Measurements from ENCODE around the gene CCDC121.

CCDC121 gene

DNA sequence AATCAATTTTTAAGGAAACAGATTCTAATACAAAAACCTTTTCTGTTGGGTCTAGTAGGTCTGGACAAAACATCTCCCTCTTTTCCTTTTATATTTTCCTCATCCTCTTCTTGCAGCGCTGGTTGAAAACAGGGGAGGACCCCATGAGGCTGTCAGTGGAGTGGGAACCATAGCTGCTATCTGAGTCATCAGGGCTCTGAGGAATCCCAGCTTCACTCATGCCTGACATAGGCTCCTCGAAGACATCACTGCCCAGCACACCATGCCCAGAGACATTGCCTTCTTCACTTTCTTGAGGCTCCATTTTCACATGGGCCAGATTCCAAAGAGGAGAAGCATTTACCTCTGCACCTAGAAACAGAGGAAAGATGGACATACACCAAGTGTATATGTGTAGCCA, 24.6 kb upstream of the CCDC121 start:
- no peak overlapping the region for H3K4me2 ChIP-seq (ENCODE audit: low read length)
- no peak overlapping the region for H3K4me3 ChIP-seq (ENCODE audit: low read length)
- H3K4me1 ChIP-seq (ENCODE audit: control insufficient read depth, insufficient read depth, low read length), result peaks cover 3% of the 10 kb centered on the region
- H3K36me3 ChIP-seq (ENCODE audit: insufficient read depth, low read length), result peaks cover 74% of the 10 kb centered on the region
- H3K27me3 ChIP-seq (ENCODE audit: control insufficient read depth, insufficient read depth, low read length), result no peaks in the 10 kb centered on the region
- no peak overlapping the region for H3K9ac ChIP-seq (ENCODE audit: low read depth, low read length)
- no peaks in the 10 kb centered on the region for H3K9me3 ChIP-seq (replicated peaks; ENCODE audit: low read length)

DNA sequence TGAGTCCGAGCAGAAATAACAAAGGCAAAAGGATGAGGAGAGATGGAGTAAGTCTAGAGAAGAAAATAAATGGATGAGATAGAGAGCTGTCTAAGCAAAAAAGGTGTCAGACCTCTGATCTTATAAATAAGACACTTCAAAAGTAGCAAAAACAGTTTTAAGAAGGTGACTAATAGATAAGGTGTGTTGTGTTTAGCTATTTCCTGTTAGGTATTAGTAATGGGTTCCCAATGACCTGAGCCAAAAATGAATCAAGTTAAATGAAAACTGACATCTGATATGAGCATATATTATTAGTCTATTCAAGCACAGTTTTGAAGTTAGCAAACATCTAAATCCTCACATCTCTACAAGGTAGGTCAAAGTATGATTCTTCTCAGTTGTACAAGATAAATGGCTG, 24.0 kb upstream of the CCDC121 start:
- H3K36me3 ChIP-seq (ENCODE audit: insufficient read depth, low read length), result peaks cover 77% of the 10 kb centered on the region
- no peaks in the 10 kb centered on the region for H3K27me3 ChIP-seq (ENCODE audit: control insufficient read depth, insufficient read depth, low read length)
- H3K9me3 ChIP-seq (replicated peaks; ENCODE audit: low read length), result no peaks in the 10 kb centered on the region
- H3K4me3 ChIP-seq (ENCODE audit: low read length), result no peak overlapping the region
- peaks cover 3% of the 10 kb centered on the region for H3K4me1 ChIP-seq (ENCODE audit: control insufficient read depth, insufficient read depth, low read length)
- H3K4me2 ChIP-seq (ENCODE audit: low read length), result no peak overlapping the region
- H3K9ac ChIP-seq (ENCODE audit: low read depth, low read length), result no peak overlapping the region

DNA sequence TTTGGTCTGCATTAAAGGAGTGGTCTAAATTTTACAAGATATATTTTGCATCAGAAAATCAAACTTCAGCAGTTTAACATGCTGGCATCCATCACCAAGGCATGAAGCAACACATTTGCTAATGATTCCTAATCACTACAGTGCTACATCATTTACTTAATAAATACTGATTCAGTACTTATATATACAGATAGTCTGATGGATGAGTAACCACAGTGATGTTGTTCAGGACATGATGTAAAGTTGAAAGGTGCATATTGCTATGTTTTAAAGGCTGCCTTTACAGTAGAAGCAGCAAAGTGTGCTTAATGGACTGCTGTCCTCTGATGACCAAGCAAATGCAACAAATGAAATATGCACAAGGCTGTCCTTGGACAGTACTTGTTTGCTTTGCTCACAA, 23.5 kb upstream of the CCDC121 start:
- H3K4me3 ChIP-seq (ENCODE audit: low read length), result no peak overlapping the region
- H3K36me3 ChIP-seq (ENCODE audit: insufficient read depth, low read length), result peaks cover 77% of the 10 kb centered on the region
- peaks cover 3% of the 10 kb centered on the region for H3K4me1 ChIP-seq (ENCODE audit: control insufficient read depth, insufficient read depth, low read length)
- H3K4me2 ChIP-seq (ENCODE audit: low read length), result no peak overlapping the region
- H3K9me3 ChIP-seq (replicated peaks; ENCODE audit: low read length), result no peaks in the 10 kb centered on the region
- no peaks in the 10 kb centered on the region for H3K27me3 ChIP-seq (ENCODE audit: control insufficient read depth, insufficient read depth, low read length)
- H3K9ac ChIP-seq (ENCODE audit: low read depth, low read length), result no peak overlapping the region

DNA sequence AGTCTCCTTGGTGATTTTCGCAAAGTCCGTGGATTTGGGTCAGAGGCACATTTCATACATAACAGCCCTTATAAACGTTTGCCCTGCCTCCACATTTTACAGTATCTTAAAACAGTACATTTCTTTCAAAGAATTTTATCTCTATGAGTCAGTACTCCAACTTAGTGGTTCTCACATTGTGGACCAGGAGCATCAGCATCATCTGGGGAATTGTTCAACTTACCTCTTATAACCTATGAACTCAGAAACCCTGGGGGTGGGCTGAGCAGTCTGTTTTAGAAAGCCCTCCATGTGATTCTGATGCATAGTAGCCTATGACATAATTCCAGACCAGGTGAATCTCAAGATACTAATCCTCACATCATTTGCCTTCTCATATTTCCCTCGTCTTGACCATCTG, 22.2 kb upstream of the CCDC121 start:
- H3K27me3 ChIP-seq (ENCODE audit: control insufficient read depth, insufficient read depth, low read length), result no peaks in the 10 kb centered on the region
- H3K4me3 ChIP-seq (ENCODE audit: low read length), result no peak overlapping the region
- H3K4me1 ChIP-seq (ENCODE audit: control insufficient read depth, insufficient read depth, low read length), result peaks cover 3% of the 10 kb centered on the region
- peaks cover 81% of the 10 kb centered on the region for H3K36me3 ChIP-seq (ENCODE audit: insufficient read depth, low read length)
- H3K9me3 ChIP-seq (replicated peaks; ENCODE audit: low read length), result no peaks in the 10 kb centered on the region
- H3K4me2 ChIP-seq (ENCODE audit: low read length), result no peak overlapping the region
- no peak overlapping the region for H3K9ac ChIP-seq (ENCODE audit: low read depth, low read length)

DNA sequence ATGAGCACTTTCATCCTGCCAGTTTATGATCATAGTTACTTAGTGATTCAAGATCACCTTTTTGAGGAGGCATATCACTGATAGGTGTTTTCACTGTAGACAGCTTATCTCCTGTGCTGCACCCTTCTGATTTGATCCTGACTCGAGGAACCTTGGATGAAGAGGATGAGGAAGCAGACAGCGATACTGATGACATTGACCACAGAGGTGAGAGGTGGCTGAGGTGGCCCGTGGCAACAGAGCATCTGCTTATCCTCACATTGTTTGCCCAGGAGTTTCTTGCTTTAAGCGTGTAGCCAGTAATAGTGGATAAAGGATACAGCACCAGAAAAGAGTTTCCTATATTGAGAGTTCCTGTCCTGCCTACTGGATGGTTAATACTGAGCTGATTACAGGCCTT, 18.9 kb upstream of the CCDC121 start:
- no peak overlapping the region for H3K4me3 ChIP-seq (ENCODE audit: low read length)
- no peaks in the 10 kb centered on the region for H3K9me3 ChIP-seq (replicated peaks; ENCODE audit: low read length)
- no peak overlapping the region for H3K9ac ChIP-seq (ENCODE audit: low read depth, low read length)
- no peak overlapping the region for H3K4me2 ChIP-seq (ENCODE audit: low read length)
- no peaks in the 10 kb centered on the region for H3K27me3 ChIP-seq (ENCODE audit: control insufficient read depth, insufficient read depth, low read length)
- H3K36me3 ChIP-seq (ENCODE audit: insufficient read depth, low read length), result peaks cover 72% of the 10 kb centered on the region
- no peaks in the 10 kb centered on the region for H3K4me1 ChIP-seq (ENCODE audit: control insufficient read depth, insufficient read depth, low read length)

DNA sequence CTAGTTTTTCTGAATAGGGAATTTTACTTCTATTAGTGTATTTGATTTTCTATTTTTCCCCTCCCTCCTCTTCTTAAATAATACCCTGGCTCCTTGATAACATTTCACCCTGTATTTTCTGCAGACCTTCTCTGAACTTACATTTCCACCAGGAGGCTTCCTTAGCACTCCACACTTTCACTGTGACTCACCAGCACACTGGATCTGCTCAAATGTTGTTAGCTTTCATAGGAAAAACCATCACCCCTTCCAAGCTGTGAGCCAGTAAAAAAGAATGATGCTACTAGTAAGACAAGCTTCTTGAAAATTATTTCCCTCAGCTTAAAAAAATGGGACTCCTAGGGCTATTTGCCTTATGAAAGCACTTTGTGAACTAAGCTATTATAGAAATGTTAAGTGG, 18.5 kb upstream of the CCDC121 start:
- peaks cover 68% of the 10 kb centered on the region for H3K36me3 ChIP-seq (ENCODE audit: insufficient read depth, low read length)
- H3K4me2 ChIP-seq (ENCODE audit: low read length), result no peak overlapping the region
- H3K9ac ChIP-seq (ENCODE audit: low read depth, low read length), result no peak overlapping the region
- no peak overlapping the region for H3K4me3 ChIP-seq (ENCODE audit: low read length)
- H3K9me3 ChIP-seq (replicated peaks; ENCODE audit: low read length), result no peaks in the 10 kb centered on the region
- H3K4me1 ChIP-seq (ENCODE audit: control insufficient read depth, insufficient read depth, low read length), result no peaks in the 10 kb centered on the region
- no peaks in the 10 kb centered on the region for H3K27me3 ChIP-seq (ENCODE audit: control insufficient read depth, insufficient read depth, low read length)

DNA sequence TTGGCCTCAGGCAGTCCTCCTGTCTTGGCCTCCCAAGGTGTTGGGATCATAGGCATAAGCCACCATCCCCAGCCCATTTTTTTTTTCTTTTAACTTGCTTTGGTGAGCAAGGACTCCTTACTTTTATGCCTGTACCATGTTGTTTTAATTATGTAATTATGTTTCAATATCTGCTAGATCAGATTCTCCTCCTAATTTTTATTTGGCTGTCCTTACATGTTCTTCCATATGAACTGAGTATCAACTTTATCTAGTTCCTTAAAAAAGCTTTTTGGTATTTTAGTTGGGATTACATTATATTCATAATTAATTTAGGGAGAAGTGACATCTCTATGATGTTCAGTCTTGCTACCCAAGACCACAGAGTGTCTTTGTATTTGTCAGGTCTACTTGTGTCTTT, 16.4 kb upstream of the CCDC121 start:
- no peaks in the 10 kb centered on the region for H3K27me3 ChIP-seq (ENCODE audit: control insufficient read depth, insufficient read depth, low read length)
- no peak overlapping the region for H3K4me2 ChIP-seq (ENCODE audit: low read length)
- H3K4me3 ChIP-seq (ENCODE audit: low read length), result no peak overlapping the region
- H3K9ac ChIP-seq (ENCODE audit: low read depth, low read length), result no peak overlapping the region
- H3K9me3 ChIP-seq (replicated peaks; ENCODE audit: low read length), result no peaks in the 10 kb centered on the region
- H3K36me3 ChIP-seq (ENCODE audit: insufficient read depth, low read length), result peaks cover 69% of the 10 kb centered on the region
- no peaks in the 10 kb centered on the region for H3K4me1 ChIP-seq (ENCODE audit: control insufficient read depth, insufficient read depth, low read length)

DNA sequence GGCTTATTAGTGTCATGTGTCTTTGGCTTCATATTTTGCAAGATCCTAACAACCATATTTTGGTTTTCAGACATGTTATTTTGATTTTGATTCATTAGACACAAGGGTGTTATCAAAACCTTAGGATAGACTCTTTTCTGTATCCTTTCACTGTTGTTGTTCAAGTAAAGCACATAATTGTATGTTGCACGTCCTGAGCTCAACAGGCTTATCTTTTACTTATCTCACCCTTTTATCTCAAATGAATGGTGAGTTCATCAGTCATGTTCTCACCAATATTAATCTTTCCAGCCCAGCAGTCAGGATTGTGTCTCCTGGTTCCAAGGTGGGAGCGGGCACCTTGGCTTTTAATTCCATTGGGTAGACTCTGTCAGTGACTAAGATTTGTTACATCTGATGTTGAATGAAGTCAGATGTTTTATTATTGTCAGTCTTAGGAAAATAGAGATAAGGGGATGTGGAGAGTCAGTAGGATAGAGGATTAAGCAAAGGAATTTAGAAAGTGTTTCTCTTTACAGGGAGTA, 12.0 kb upstream of the CCDC121 start:
- Histone ChIP-seq H3K9ac (ENCODE audit: low read depth, low read length) (no peak overlapping the region), H3K4me3 (ENCODE audit: low read length) (no peak overlapping the region), H3K4me1 (ENCODE audit: control insufficient read depth, insufficient read depth, low read length) (peaks cover 25% of the 10 kb centered on the region), H3K4me2 (ENCODE audit: low read length) (no peak overlapping the region), H3K27me3 (ENCODE audit: control insufficient read depth, insufficient read depth, low read length) (no peaks in the 10 kb centered on the region), H3K9me3 (replicated peaks; ENCODE audit: low read length) (no peaks in the 10 kb centered on the region), H3K36me3 (ENCODE audit: insufficient read depth, low read length) (peaks cover 61% of the 10 kb centered on the region)

DNA sequence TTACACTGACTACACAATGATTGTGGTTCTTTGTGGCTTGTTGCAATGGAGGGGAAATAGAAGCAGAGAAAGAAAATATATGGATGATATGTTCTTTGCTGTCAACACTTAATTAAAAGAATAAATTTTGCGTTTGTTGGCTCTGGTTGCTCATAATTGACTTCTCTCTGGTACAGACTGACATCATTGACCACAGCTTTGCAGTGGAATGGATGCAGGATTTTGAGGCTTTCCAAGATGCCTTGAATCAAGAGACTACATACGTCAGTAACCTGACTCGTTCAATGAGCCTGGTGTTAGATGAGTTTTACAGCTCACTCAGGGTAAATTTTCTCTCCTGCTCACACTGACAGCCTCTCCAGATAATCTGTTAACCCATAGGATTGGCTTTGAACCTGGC, 9.9 kb upstream of the CCDC121 start:
- Histone ChIP-seq H3K9me3 (replicated peaks; ENCODE audit: low read length) (no peaks in the 10 kb centered on the region), H3K27me3 (ENCODE audit: control insufficient read depth, insufficient read depth, low read length) (no peaks in the 10 kb centered on the region), H3K4me2 (ENCODE audit: low read length) (peak overlapping the region; percentile 64), H3K9ac (ENCODE audit: low read depth, low read length) (peak overlapping the region; percentile 43), H3K36me3 (ENCODE audit: insufficient read depth, low read length) (peaks cover 66% of the 10 kb centered on the region), H3K4me3 (ENCODE audit: low read length) (no peak overlapping the region), H3K4me1 (ENCODE audit: control insufficient read depth, insufficient read depth, low read length) (peaks cover 25% of the 10 kb centered on the region)

DNA sequence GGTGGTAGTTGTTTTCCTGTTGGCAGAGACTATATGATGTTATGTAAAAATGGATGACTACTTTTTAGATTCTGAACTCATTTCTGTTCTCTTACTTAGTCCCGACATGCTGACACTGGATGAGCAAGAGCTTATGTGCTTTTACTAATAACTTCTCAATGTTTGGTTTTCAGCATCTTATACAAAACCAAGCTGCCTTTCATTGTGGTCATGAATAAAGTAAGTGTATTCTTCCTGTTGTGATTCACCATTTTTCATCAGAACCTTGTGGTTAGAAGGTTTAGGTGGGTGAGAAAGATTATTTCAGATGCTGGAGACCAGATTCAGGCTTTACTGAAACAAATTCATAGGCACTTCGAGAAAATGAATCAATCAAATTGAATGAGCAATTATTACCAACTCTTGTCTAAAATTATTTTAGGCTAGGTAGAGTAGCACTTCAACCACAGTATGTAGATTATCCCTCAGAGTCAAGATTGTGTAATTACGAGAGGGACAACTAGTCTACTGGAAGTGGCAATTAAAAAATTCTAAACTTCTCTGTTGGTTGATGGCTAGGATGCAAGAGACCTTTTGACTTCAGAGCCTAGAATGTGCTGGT, 9.3 kb upstream of the CCDC121 start:
- Histone ChIP-seq H3K9ac (ENCODE audit: low read depth, low read length) (peak overlapping the region; percentile 43), H3K4me1 (ENCODE audit: control insufficient read depth, insufficient read depth, low read length) (peaks cover 25% of the 10 kb centered on the region), H3K27me3 (ENCODE audit: control insufficient read depth, insufficient read depth, low read length) (no peaks in the 10 kb centered on the region), H3K4me3 (ENCODE audit: low read length) (no peak overlapping the region), H3K36me3 (ENCODE audit: insufficient read depth, low read length) (peaks cover 62% of the 10 kb centered on the region), H3K4me2 (ENCODE audit: low read length) (peak overlapping the region; percentile 64), H3K9me3 (replicated peaks; ENCODE audit: low read length) (no peaks in the 10 kb centered on the region)

DNA sequence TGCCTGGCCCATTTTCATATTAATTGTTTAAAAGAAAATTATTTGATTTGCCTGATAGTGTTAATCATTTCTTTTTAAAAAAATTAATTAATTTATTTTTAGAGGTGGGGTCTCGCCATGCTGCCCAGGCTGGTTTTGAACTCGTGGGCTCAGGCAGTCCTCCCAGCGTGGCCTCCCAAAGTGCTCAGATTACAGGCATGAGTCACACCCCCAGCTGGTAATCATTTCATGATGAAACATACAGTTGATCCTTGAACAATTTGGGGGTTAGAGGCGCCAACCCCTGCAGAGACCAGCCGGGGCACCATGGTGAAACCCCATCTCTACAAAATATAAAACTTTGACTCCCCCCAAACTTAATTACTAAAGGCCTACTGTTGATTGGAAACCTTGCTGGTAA, 8.0 kb upstream of the CCDC121 start:
- Histone ChIP-seq H3K4me1 (ENCODE audit: control insufficient read depth, insufficient read depth, low read length) (peaks cover 25% of the 10 kb centered on the region), H3K9me3 (replicated peaks; ENCODE audit: low read length) (no peaks in the 10 kb centered on the region), H3K4me2 (ENCODE audit: low read length) (no peak overlapping the region), H3K27me3 (ENCODE audit: control insufficient read depth, insufficient read depth, low read length) (no peaks in the 10 kb centered on the region), H3K36me3 (ENCODE audit: insufficient read depth, low read length) (peaks cover 70% of the 10 kb centered on the region), H3K4me3 (ENCODE audit: low read length) (no peak overlapping the region), H3K9ac (ENCODE audit: low read depth, low read length) (no peak overlapping the region)

DNA sequence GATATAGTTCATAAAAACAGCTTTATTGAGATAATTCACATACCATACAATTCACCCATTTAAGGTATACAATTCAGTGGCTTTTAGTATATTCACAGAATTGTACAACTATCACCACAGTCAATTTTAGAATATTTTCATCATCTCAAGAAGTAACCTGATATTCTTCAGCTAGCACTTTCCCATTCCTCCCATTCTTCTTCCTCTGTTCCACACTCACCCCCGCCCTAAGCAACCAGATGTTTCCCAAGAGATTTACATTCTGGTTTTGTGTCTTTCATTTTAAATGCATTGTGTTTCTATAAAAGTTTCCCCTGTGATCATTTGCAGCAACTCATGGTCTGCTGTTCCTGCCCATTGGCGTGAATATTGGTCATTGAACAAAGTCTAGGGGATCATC, 5.5 kb upstream of the CCDC121 start:
- Histone ChIP-seq H3K9ac (ENCODE audit: low read depth, low read length) (no peak overlapping the region), H3K36me3 (ENCODE audit: insufficient read depth, low read length) (peaks cover 54% of the 10 kb centered on the region), H3K9me3 (replicated peaks; ENCODE audit: low read length) (no peaks in the 10 kb centered on the region), H3K4me1 (ENCODE audit: control insufficient read depth, insufficient read depth, low read length) (peaks cover 29% of the 10 kb centered on the region), H3K27me3 (ENCODE audit: control insufficient read depth, insufficient read depth, low read length) (no peaks in the 10 kb centered on the region), H3K4me2 (ENCODE audit: low read length) (no peak overlapping the region), H3K4me3 (ENCODE audit: low read length) (no peak overlapping the region)
